GM19438 (cell line): Measurements from ENCODE around the gene GOLGA6L9.
"Not testable (repeated sequence)": the region's sequence is repeated elsewhere in the genome, so short reads cannot be mapped to it uniquely, and the experiment has no call there.

Experiments
- ATAC-seq: cut with Tn5 transposase; IDR thresholded peaks from one replicate; pipeline ENCODE4 v1.9.1; 2021; ENCODE audit warnings: low read depth; ENCODE audit not compliant: unreplicated experiment

GOLGA6L9 gene, protein sequence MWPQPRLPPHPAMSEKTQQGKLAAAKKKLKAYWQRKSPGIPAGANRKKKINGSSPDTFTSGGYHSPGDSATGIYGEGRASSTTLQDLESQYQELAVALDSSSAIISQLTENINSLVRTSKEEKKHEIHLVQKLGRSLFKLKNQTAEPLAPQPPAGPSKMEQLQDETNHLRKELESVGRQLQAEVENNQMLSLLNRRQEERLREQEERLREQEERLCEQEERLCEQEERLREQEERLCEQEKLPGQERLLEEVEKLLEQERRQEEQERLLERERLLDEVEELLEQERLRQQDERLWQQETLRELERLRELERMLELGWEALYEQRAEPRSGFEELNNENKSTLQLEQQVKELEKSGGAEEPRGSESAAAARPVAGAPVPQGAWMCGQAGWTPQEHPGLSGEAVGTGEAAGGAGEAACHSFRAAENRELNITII

GRCh38 chr15:82429693-82430092 lies at the start of gene GOLGA6L9:
Gene GOLGA6L9 (plus strand): TSS chr15:82429816. CDS start chr15:82430080, 264 bp downstream.
- not testable (repeated sequence) for ATAC-seq

- ATAC-seq = not testable (repeated sequence)
Measured at GRCh38 chr15:82381330-82381955, 48.2 kb upstream of the GOLGA6L9 start.

- not testable (repeated sequence) for ATAC-seq
Measured at GRCh38 chr15:82387209-82387608, 42.4 kb upstream of the GOLGA6L9 start.

- ATAC-seq = not testable (repeated sequence)
Measured at GRCh38 chr15:82390152-82390551, 39.5 kb upstream of the GOLGA6L9 start.

DNA sequence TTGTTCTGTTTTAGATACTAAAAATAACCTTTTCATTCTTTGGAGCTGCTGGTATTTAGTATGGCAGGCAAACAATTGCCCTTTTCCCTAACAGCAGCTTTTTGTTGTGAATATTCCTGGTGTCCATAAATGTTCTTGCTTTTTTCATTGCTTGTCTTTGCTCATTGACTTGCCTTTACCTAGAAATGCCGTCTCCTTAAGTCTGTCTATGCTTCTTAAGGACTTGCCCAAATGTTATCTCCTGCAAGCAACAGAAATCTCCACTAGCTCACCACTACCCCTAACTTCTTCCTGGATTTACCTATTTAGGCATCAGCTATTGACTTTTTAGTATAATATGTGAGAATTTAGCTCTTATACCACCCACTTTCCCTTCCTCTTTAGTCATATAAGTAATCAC lies 37.5 kb upstream of the GOLGA6L9 start:
- ATAC-seq = not testable (repeated sequence)

GRCh38 chr15:82393671-82394070 lies 35.9 kb upstream of the GOLGA6L9 start:
- no peak for ATAC-seq

- ATAC-seq = not testable (repeated sequence)
Measured at GRCh38 chr15:82395788-82396187, 33.8 kb upstream of the GOLGA6L9 start.

DNA sequence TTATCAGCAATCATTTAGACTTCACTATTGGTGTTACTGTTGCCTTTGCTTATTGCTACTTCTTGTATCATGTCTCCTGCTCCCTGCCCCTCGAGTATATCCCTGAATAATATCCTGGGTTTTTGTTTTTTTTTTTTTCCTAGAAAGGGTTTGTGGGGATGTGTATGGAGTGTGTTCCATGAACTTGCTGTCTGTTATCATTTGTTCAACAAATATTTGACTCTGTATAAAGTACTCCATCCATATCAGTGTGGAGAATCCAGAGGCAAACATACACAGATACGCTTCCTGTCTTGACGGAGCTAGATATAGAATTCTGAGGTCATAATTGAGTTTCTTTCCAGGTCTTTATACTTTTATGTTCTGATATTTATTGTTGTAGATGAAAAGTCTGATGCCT lies 31.8 kb upstream of the GOLGA6L9 start:
- no peak for ATAC-seq

GRCh38 chr15:82398785-82399184 lies 30.8 kb upstream of the GOLGA6L9 start:
- ATAC-seq = no peak

DNA sequence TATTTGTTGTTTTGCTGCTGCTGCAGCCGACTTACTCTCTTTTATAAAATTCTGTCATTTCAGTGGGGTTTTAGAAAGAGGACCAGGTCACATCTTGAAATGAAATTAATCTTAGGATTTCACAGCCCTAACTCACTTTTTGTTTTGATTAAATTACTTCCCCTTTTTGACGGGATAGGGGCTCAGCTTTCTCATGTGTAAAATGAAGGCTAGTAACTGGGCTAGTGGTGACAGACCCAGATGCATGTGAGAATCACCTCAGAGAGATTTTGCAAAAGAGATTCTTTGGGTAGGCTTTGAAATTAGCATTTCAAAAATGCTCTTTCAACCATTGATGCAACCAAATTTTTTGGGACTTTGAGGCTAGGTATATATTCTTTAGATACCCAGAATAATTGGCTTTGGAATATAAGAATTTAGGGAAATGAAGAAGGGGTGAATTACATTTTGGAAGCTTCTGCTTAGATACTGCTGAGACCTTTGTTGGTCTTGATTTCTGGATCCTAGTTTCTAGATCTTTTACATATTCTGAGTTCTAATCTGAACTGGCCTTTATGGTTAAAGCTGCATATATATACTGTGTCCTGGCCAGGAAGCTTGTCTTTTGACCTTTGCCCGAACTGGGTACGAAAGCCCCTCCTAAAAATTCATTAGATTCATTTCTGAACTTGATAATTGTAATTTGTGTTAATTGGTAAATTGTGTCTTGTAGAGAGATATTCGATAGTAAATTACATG lies 30.1 kb upstream of the GOLGA6L9 start:
- ATAC-seq = not testable (repeated sequence)

- ATAC-seq = not testable (repeated sequence)
Measured at GRCh38 chr15:82401918-82402317, 27.7 kb upstream of the GOLGA6L9 start.

- not testable (repeated sequence) for ATAC-seq
Measured at GRCh38 chr15:82402341-82402740, 27.3 kb upstream of the GOLGA6L9 start.

DNA sequence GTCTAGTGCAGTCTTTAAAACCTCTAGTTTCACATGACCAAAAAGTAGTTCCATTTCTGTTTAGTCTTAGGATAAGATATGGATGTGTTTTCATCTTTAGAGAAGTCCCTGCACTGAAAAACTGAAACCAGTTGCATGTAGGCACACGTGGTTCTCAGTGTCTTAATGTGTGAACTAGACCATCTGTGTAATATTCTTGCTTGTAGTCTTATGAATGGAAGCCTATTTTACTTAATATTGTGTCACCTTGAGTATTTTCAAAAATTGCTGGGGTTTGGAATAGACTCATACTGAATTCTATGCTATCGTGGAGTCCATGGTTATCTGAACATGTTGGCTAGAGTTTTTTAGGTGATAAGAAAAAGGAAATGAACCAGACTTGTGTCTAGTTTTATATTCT lies 23.4 kb upstream of the GOLGA6L9 start:
- not testable (repeated sequence) for ATAC-seq

DNA sequence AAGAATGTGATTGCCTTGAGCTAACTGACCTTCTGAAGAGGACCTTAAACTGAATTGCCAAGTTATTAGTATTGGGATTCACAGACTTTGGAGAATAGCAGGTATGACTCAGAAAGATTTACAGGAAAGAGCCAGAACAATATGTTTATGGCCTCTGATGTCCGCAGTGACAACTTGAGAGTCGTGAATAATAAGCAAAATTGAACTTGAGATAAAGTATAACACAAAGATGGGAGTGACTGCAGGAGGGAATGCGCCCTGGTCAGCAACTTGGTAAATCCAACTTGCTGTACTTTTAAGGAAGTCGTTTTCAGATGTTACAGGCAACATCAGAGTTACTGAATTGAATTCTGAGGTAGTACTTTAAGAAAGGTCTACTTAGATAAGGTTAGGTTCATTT lies 19.3 kb upstream of the GOLGA6L9 start:
- not testable (repeated sequence) for ATAC-seq

DNA sequence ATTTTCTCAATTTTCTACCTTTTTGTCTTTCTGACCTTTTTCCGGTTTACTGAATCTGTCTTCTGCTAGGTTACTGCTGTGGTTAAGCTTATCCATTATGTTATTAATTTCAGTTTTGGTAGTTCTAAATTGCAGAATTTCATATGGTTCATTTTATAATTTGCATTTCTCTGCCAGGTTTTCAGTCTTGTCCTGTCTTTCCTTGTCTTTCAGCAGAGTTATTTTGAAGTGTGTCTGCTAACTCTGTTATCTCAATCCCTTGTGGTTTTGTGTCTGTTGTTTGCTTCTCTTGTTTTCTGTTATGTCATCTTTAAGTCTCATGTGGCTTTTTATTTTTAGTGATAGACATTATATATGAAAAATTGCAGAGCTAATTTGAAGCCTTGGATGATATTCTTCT lies 18.0 kb upstream of the GOLGA6L9 start:
- peak; percentile 56 for ATAC-seq

- ATAC-seq = not testable (repeated sequence)
Measured at GRCh38 chr15:82414525-82415191, 15.0 kb upstream of the GOLGA6L9 start.

DNA sequence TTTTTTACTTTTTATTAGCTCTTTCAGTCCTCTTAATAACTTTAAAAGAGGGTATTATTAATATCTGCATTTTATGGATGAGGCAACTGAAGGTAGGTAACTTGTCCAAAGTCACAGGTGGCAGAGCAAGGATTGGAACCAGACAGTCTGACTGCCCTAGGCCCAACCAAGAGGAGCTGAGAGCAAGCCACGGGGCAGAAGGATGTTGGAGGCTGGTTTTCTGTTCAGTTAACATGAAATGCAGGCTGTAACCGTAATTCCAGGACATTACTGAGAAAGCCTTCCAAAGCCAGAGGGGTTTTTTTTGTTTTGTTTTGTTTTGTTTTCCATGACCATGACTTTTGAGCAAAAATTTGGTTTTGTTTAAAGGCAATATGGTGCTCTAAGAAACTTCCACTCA lies 9.1 kb upstream of the GOLGA6L9 start:
- ATAC-seq = not testable (repeated sequence)

DNA sequence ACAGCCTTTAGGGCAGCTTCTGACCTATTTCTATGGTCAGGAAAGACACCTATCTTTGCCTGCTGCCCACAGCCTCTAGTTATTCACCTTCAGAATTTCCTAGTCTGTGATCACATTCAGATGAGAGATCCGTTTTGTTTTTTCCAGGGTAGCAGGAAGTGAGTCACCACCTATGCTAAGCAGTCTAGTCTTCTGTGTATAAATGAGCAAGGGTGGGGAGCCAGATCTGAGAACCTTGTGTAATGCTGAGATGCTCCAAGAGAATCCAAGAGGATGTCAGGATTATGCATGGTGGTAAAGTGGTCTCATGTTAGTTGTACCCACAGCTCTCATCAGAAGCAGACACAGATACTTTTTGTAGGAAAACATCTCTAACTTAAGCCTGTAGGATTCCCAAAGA lies 8.7 kb upstream of the GOLGA6L9 start:
- not testable (repeated sequence) for ATAC-seq

DNA sequence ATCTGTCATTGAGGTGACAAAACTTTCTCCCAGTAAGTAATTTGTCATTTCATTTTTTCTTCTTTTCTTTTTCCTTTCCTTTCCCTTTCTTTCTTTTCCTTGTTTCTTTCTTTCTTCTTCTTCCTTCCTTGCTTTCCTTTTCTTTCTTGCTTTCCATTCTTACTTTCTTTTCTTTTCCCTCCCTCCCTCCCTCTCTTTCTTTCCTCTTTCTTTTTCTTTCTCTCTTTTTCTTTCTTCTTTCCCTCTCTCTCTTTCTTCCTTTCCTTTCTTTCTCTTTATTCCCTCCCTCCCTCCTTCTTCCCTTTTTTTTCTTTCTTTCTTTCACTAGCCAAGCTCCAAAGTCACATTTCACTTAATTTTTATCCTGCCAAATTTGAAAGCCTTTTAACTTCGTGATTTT lies 2.5 kb upstream of the GOLGA6L9 start:
- ATAC-seq = not testable (repeated sequence)

- not testable (repeated sequence) for ATAC-seq
Measured at GRCh38 chr15:82445420-82445819, 15.8 kb downstream of the GOLGA6L9 start.
